Prostate gland (tissue), 2 donors: ENCODE data around the gene PHKB. TPM values are rescaled to one million over a fixed set of nuclear protein-coding genes. Genes with fewer than 3 reads are reported as not detected.

Experiments
- DNase-seq: peaks from one replicate; pipeline ENCODE4 v3.0.0-alpha.2; 2019; ENCODE audit warnings: low spot score
- H3K27ac ChIP-seq, 2 donors: fragments of 200-600 bp; sonication (generic); 2 replicates each; pipeline ENCODE4 v1.5.1; 2017 to 2019
- H3K27me3 ChIP-seq: fragments of 200-600 bp; sonication (generic); replicated peaks from 2 replicates; pipeline ENCODE4 v1.5.1; 2019; ENCODE audit not compliant: insufficient read depth
- H3K36me3 ChIP-seq, 2 donors: fragments of 200-600 bp; sonication (generic); 1 replicate in 1 of 2; 2 replicates in 1 of 2; pipeline versions ENCODE4 v1.5.1 to v1.8.1; 2017 to 2019
- H3K4me1 ChIP-seq: fragments of 200-600 bp; sonication (generic); replicated peaks from 2 replicates; pipeline ENCODE4 v1.5.1; 2019
- H3K4me3 ChIP-seq, 2 donors: fragments of 200-600 bp; sonication (generic); 2 replicates each; pipeline ENCODE4 v1.5.1; 2017 to 2019
- H3K9me3 ChIP-seq: fragments of 200-600 bp; sonication (generic); 2 replicates; pipeline ENCODE4 v1.5.1; 2017
- CTCF ChIP-seq, 4 experiments: fragments of 200-600 bp in 2 of 4; fragments of 450-650 bp in 2 of 4; sonication (generic) in 2 of 4; IDR thresholded peaks; 1 replicate in 3 of 4; 2 replicates in 1 of 4; pipeline ENCODE4 v1.5.1; 2016 to 2019; ENCODE audit warnings: antibody characterized with exemption in 4 of 4, mild to moderate bottlenecking in 2 of 4, moderate library complexity in 2 of 4
- POLR2A ChIP-seq: fragments of 450-650 bp; IDR thresholded peaks from one replicate; pipeline ENCODE4 v1.6.1; 2016; ENCODE audit warnings: antibody characterized with exemption, mild to moderate bottlenecking
- POLR2AphosphoS5 ChIP-seq: sonication (generic); formaldehyde crosslinking; IDR thresholded peaks from one replicate; pipeline ENCODE4 v1.6.1; 2017; ENCODE audit warnings: antibody characterized with exemption
- WGBS: methylation state at CpG from one replicate; pipeline ENCODE4 v1.1.5; 2018; 5-methylcytosine and 5-hydroxymethylcytosine counted together
- intact Hi-C: fragments of 100-400 bp; cut with DNase I; formaldehyde crosslinking; loops from one replicate; pipeline ENCODE4 v1.14.2; 2022
- total RNA-seq, 2 donors: library from RNA; depleted of rRNA; stranded (reverse); fragments of >200 nt; gene quantifications; one replicate each; pipeline ENCODE4 v1.1.0, GENCODE V29; 2016

The PHKB gene
- total RNA-seq, 2 donors from 2014 or later = 70.1 to 93.7 TPM

- peak; percentile 11 for DNase-seq
These were observed 31.6 kb downstream of the PHKB start for GRCh38 chr16:47492428-47493377.

GRCh38 chr16:47493381-47494337 lies 32.5 kb downstream of the PHKB start:
- no peaks in the 10 kb centered on the region for H3K9me3 ChIP-seq
- H3K36me3 ChIP-seq = no peaks in the 10 kb centered on the region
- H3K4me1 ChIP-seq = no peaks in the 10 kb centered on the region
- no peak for DNase-seq
- WGBS = 70% methylated on average over 9 of the region's 9 CpGs
- H3K4me3 ChIP-seq = no peak overlapping the region
- H3K27me3 ChIP-seq = no peaks in the 10 kb centered on the region
- peak overlapping the region in 1 of 2 donors; percentile 48 for H3K27ac ChIP-seq
- intact Hi-C loops = no loop called here
- TF ChIP-seq POLR2A (no peak), POLR2AphosphoS5 (no peak), CTCF (IDR thresholded peaks at IDR 0.05) (no peak)

More at GRCh38 chr16:47492428-47493377, 31.6 kb downstream of the PHKB start:
- H3K4me3 ChIP-seq = no peak overlapping the region
- H3K36me3 ChIP-seq = no peaks in the 10 kb centered on the region
- intact Hi-C loops = no loop called here
- TF ChIP-seq CTCF (IDR thresholded peaks at IDR 0.05) (no peak), POLR2A (no peak), POLR2AphosphoS5 (peak; percentile 55)
- 68% methylated on average over 10 of the region's 10 CpGs for WGBS
- peak overlapping the region; percentile 48 to 52 for H3K27ac ChIP-seq
- H3K27me3 ChIP-seq = no peaks in the 10 kb centered on the region
- H3K4me1 ChIP-seq = no peaks in the 10 kb centered on the region
- no peaks in the 10 kb centered on the region for H3K9me3 ChIP-seq

- intact Hi-C loops = no loop called here
- H3K27ac ChIP-seq = no peak overlapping the region
- no peaks in the 10 kb centered on the region for H3K36me3 ChIP-seq
- H3K4me1 ChIP-seq = no peaks in the 10 kb centered on the region
- H3K27me3 ChIP-seq = no peaks in the 10 kb centered on the region
- no peaks in the 10 kb centered on the region for H3K9me3 ChIP-seq
- no peak overlapping the region for H3K4me3 ChIP-seq
- TF ChIP-seq CTCF (IDR thresholded peaks at IDR 0.05) = no peak
- no peak for TF ChIP-seq POLR2AphosphoS5
- TF ChIP-seq POLR2A = no peak
- WGBS = 95% methylated on average over 2 of the region's 2 CpGs
- no peak for DNase-seq
These were observed 38.1 kb downstream of the PHKB start for GRCh38 chr16:47499080-47499699.

- H3K9me3 ChIP-seq = no peaks in the 10 kb centered on the region
- intact Hi-C loops = no loop called here
- H3K27me3 ChIP-seq = no peaks in the 10 kb centered on the region
- H3K4me1 ChIP-seq = no peaks in the 10 kb centered on the region
- TF ChIP-seq POLR2AphosphoS5 (no peak), POLR2A (no peak), CTCF (IDR thresholded peaks at IDR 0.05) (no peak)
- no peak overlapping the region for H3K27ac ChIP-seq
- H3K4me3 ChIP-seq = no peak overlapping the region
- no peaks in the 10 kb centered on the region for H3K36me3 ChIP-seq
- DNase-seq = no peak
- WGBS = 96% methylated on average over 9 of the region's 9 CpGs
These were observed 38.7 kb downstream of the PHKB start for GRCh38 chr16:47499700-47500264.
